ENCODE results near the gene PRKCH.

The PRKCH gene

DNA sequence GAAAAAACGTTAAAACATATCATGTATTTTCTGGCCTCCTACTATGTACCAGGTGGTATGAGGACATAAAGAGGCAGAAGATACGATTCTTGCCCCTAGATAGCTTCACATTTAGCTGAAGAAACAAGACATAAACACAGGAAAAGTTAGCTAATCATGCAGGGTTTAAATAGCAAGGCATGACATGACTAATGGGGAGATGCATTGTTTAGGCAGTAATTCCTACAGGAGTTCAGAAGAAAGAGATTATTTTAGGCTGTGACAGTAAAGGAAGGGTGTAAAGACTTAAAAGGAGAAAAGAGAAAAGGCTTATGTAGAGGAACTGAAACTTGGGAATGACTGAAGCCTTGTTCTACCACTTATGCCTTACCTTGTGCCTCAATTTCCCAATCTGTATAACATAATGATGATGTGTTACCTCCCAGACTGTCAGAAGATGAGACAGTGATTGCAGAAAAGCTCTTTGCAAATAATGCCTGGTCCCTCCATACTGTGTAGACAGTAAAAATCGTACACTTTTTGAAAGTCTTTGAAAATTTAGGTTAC is 44.4 kb downstream of the PRKCH start:
- H3K4me3 ChIP-seq (ENCODE audit: low read length): no peak overlapping the region
- TF ChIP-seq CTCF (IDR thresholded peaks at IDR 0.05; ENCODE audit: insufficient read depth, low read depth, low read length, missing control alignments): no peak

GRCh38 chr14:61368114-61368710 is 46.8 kb downstream of the PRKCH start:
- peak; percentile 85 for DNase-seq (ENCODE audit: low read depth)
- no peak overlapping the region for H3K4me3 ChIP-seq (ENCODE audit: low read length)
- TF ChIP-seq CTCF (IDR thresholded peaks at IDR 0.05; ENCODE audit: insufficient read depth, low read depth, low read length, missing control alignments): no peak

More for the DNA sequence above, 44.4 kb downstream of the PRKCH start:
- DNase-seq (ENCODE audit: low read depth): peak; percentile 49

DNA sequence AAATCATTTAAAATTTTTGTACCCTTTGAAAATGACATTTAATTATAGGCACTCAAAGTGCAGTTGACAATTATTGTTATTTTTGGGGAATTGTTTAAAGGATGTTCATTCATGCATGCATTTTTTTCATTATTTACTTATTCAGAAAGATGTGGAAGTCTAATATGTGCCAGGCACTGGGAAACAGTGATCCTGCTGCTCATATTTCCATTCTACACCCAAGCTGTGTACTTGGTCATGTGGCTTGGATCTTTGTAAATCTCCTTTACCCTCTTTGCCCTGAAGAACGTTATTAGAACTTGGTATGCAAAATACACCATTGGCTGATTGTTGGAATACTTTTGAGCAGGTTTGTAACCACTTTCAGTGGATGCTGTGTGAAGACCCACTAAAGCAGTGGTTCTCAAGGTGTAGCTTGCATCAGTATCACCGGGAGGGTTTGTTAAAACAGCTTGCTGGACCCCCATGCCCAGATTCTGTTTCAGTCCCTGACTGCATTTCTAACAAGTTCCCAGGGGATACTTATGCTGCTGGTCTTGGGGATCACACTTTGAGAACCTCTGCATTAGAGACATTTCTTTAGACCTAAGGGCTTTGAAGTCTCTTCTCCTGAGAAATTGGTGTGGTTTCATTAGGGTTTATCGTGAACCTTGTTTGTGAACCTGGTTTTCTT is 47.5 kb downstream of the PRKCH start:
- H3K4me3 ChIP-seq (ENCODE audit: low read length): no peak overlapping the region
- no peak for TF ChIP-seq CTCF (IDR thresholded peaks at IDR 0.05; ENCODE audit: insufficient read depth, low read depth, low read length, missing control alignments)
- no peak for DNase-seq (ENCODE audit: low read depth)

DNA sequence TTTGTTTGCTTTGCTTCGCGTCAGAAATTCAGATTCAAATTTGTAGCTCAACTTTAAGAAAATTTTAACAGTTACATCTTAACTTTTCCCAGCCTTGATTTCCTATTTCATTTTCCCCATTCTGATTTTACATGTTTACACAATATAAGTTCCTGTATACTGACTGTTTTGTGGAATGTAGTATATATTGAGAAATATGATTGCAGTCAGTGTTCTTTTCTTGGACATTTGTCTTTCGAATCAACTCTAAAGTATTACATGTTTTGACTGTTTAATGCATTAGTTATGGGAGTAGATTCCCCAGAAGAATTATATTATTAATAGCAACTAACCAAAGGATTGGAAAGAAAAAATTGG is 48.1 kb downstream of the PRKCH start:
- no peak for TF ChIP-seq CTCF (IDR thresholded peaks at IDR 0.05; ENCODE audit: insufficient read depth, low read depth, low read length, missing control alignments)
- no peak overlapping the region for H3K4me3 ChIP-seq (ENCODE audit: low read length)
- DNase-seq (ENCODE audit: low read depth): no peak

- DNase-seq (ENCODE audit: low read depth): no peak
- H3K4me3 ChIP-seq (ENCODE audit: low read length): no peak overlapping the region
- no peak for TF ChIP-seq CTCF (IDR thresholded peaks at IDR 0.05; ENCODE audit: insufficient read depth, low read depth, low read length, missing control alignments)
Measured at GRCh38 chr14:61372379-61372778, 51.0 kb downstream of the PRKCH start.

- DNase-seq (ENCODE audit: low read depth): no peak
- no peak for TF ChIP-seq CTCF (IDR thresholded peaks at IDR 0.05; ENCODE audit: insufficient read depth, low read depth, low read length, missing control alignments)
- H3K4me3 ChIP-seq (ENCODE audit: low read length): no peak overlapping the region
Measured at GRCh38 chr14:61372842-61373555, 51.6 kb downstream of the PRKCH start.

All from epithelial cell of esophagus (primary cell).